ENCODE results near the gene CSH1.
"Not testable (repeated sequence)": the region's sequence is repeated elsewhere in the genome, so short reads cannot be mapped to it uniquely, and the experiment has no call there.

Gene CSH1

DNA sequence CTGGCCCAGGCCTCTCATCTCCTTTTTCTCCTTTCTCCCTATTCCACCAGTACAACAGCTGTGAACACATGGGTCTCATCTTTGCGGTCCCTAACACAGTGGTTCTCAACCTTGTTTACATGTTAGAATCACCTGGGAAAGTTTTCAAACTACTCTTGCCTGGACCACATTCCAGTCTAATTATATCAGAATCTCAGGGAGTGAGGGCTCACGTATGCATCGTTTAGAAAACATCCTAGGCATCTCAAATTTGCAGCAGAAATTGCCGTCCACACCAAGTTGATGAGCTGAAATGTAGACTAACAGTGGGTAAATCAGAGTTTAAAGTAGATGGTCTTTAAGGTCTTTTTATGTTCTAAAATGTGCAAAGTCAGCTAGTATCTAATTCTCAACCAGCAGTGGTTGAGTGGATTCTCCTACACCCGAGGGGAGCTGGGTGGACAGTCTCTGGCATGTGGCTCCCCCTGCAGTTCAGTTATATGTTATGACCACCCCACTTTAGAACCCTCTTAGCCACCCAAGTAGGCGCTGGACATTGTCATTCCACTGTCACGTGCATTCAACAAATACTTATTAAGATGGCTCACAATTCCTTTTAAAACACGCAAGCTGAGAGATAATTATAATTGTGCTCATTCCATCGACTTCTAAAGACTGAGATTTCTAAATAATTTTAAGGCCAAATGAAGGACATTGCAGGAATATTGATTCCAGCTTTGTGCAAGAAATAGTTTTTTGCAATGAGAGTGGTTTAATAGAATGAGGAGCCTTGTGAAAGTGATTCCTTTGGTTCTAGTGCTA is 26.7 kb downstream of the CSH1 start:
- not testable (repeated sequence) for DNase-seq (ENCODE audit: low read depth, low spot score)

DNA sequence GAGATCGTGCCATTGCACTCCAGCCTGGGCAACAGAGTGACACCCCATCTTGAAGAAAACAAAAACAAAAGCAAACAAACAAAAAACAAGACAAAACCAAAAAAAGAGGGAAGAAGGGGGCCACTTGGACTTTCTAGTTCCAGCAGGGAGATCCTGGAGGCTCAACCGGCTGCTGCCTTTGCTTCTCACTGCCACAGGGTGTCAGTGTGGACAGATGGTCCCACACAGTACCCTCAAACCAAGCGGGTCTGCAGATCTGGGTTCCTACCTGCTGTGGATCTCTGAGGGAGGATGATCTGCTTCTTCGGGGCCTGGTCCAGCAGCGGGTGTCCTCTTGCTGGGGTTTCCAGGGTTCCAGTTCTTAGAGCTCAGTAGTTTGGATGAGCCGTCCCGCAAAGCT is 29.7 kb downstream of the CSH1 start:
- not testable (repeated sequence) for DNase-seq (ENCODE audit: low read depth, low spot score)

- DNase-seq (ENCODE audit: low read depth, low spot score), result no peak
Measured at GRCh38 chr17:63859257-63859656, 37.1 kb downstream of the CSH1 start.

DNA sequence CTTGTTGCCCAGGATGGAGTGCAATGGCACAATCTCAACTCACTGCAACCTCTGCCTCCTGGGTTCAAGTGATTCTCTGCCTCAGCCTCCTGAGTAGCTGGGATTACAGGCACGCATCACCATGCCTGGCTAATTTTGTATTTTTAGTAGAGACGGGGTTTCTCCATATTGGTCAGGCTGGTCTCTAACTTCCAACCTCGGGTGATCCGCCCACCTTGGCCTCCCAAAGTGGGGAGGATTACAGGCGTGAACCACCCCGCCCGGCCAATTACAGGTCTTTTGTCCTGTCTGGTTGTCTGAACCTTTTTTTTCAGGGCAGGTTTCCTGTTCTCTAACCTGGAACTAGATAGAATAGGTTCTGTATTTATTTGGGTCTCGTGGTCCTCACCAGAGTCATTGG is 39.9 kb downstream of the CSH1 start:
- not testable (repeated sequence) for DNase-seq (ENCODE audit: low read depth, low spot score)

GRCh38 chr17:63855185-63855584 is 41.2 kb downstream of the CSH1 start:
- DNase-seq (ENCODE audit: low read depth, low spot score), result no peak

GRCh38 chr17:63854709-63855108 is 41.7 kb downstream of the CSH1 start:
- DNase-seq (ENCODE audit: low read depth, low spot score), result no peak

DNA sequence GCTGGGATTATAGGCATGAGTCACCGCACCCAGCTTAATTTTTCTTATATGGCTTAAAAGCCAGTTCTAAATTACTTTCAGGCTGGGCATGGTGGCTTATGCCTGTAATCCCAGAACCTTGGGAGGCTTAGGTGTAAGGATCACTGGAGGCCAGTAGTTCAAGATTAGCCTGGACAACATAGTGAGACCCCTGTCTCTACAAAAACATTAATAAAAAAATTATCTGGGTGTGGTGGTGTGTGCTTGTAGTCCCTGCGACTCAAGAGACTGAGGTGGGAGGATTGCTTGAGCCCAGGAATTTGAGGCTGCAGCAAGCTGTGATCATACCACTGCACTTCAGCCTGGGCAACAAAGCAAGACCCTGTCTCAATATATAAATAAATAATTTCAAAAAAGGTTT is 43.1 kb downstream of the CSH1 start:
- DNase-seq (ENCODE audit: low read depth, low spot score), result no peak

- DNase-seq (ENCODE audit: low read depth, low spot score), result no peak
Measured at GRCh38 chr17:63850401-63850800, 46.0 kb downstream of the CSH1 start.

- peak; percentile 97 for DNase-seq (ENCODE audit: low read depth, low spot score)
Measured at GRCh38 chr17:63848834-63849689, 47.3 kb downstream of the CSH1 start.

DNA sequence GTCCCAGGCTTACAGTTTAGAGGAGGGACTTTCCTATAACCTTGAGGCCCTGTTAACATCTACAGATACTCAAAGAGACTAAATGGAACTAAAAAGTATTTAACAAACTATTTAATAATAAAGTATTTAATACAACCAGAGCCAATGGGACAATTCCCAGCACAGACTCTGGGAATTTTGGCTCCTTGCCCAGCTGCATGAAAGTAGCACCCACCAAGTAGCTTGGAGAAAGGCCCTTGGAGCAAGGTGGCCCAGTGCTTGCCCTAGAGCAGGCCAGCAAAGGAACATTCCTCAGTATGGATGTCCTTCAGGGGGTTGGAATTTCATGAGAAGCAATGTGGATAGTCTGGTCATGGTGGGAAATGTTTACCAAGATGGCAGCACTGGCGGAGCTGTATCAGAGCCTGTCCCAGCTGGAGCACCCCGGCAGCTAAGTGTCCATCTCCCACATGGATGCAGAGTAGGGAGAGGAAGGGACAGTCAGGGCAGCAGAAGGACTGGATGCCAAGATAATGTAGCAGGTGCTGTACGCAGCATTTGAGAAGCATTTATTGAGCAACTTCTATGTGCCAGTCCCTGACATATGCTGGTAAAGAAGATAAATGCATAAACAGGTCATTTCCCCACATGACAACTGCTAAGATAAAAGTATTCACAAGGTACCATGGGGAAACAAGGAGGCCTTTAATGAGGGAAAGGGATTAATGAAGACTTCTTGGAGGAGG is 48.7 kb downstream of the CSH1 start:
- DNase-seq (ENCODE audit: low read depth, low spot score), result no peak

DNA sequence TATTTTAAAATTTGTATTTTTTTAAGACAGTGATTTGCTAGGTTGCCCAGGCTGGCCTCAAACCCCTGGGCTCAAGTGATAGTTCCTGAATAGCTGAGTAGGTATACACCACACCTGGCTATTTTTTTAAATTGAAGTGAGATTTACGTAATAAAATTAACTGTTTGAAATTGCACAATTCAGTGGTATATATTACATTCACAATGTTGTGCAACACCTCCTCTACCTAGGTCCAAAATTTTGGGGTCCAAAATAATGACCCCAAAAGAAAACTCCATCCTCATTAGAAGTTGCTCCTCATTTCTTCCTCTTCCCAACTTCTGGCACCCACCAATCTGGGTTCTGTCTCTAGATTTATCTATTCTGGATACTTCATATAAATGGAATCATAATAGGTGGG is 50.9 kb downstream of the CSH1 start:
- no peak for DNase-seq (ENCODE audit: low read depth, low spot score)
